ENCODE measurements around the gene LPCAT1.

LPCAT1 gene

GRCh38 chr5:1466631-1467265 lies 57.0 kb downstream of the LPCAT1 start:
- Histone ChIP-seq H3K9me2 (replicated peaks; ENCODE audit: low read depth, low read length) (no peaks in the 10 kb centered on the region), H3K4me2 (ENCODE audit: low read depth, low read length, poor library complexity, severe bottlenecking) (no peak overlapping the region), H3K36me3 (ENCODE audit: insufficient read depth, low read length) (peaks cover 28% of the 10 kb centered on the region; the same call in 1 of the 2 replicates), H3K4me1 (ENCODE audit: insufficient read depth, low read length, poor library complexity, severe bottlenecking) (no peaks in the 10 kb centered on the region), H3K9ac (ENCODE audit: low read depth, low read length, poor library complexity, severe bottlenecking) (no peak overlapping the region), H3F3A (ENCODE audit: low read depth) (no peaks in the 10 kb centered on the region), H3K27me3 (ENCODE audit: insufficient read depth, low read length, poor library complexity, severe bottlenecking) (no peaks in the 10 kb centered on the region), H3K9me3 (ENCODE audit: insufficient read depth, low read depth, low read length) (no peaks in the 10 kb centered on the region), H2AFZ (ENCODE audit: low read length) (no peak overlapping the region), H3K4me3 (ENCODE audit: low read length, poor library complexity, severe bottlenecking) (no peak overlapping the region), H4K20me1 (ENCODE audit: insufficient read depth, low read length, poor library complexity, severe bottlenecking) (no peaks in the 10 kb centered on the region), H3K79me2 (ENCODE audit: insufficient read depth, low read length) (no peaks in the 10 kb centered on the region)
- TF ChIP-seq CTCF (conservative IDR thresholded peaks at IDR 0.05; ENCODE audit: low read length): no peak
- TF ChIP-seq EZH2phosphoT487 (IDR thresholded peaks at IDR 0.05; ENCODE audit: borderline replicate concordance): no peak

- Histone ChIP-seq H3K4me2 (ENCODE audit: low read depth, low read length, poor library complexity, severe bottlenecking) (no peak overlapping the region), H3K27me3 (ENCODE audit: insufficient read depth, low read length, poor library complexity, severe bottlenecking) (no peaks in the 10 kb centered on the region), H3K9me3 (ENCODE audit: insufficient read depth, low read depth, low read length) (no peaks in the 10 kb centered on the region), H4K20me1 (ENCODE audit: insufficient read depth, low read length, poor library complexity, severe bottlenecking) (no peaks in the 10 kb centered on the region), H3F3A (ENCODE audit: low read depth) (no peaks in the 10 kb centered on the region), H2AFZ (ENCODE audit: low read length) (no peak overlapping the region), H3K9me2 (replicated peaks; ENCODE audit: low read depth, low read length) (no peaks in the 10 kb centered on the region), H3K4me1 (ENCODE audit: insufficient read depth, low read length, poor library complexity, severe bottlenecking) (no peaks in the 10 kb centered on the region), H3K79me2 (ENCODE audit: insufficient read depth, low read length) (no peaks in the 10 kb centered on the region), H3K36me3 (ENCODE audit: insufficient read depth, low read length) (peaks cover 30% of the 10 kb centered on the region; the same call in 1 of the 2 replicates), H3K9ac (ENCODE audit: low read depth, low read length, poor library complexity, severe bottlenecking) (no peak overlapping the region), H3K4me3 (ENCODE audit: low read length, poor library complexity, severe bottlenecking) (no peak overlapping the region)
- TF ChIP-seq EZH2phosphoT487 (IDR thresholded peaks at IDR 0.05; ENCODE audit: borderline replicate concordance) (no peak), CTCF (conservative IDR thresholded peaks at IDR 0.05; ENCODE audit: low read length) (no peak)
Observed at GRCh38 chr5:1465966-1466471, 57.7 kb downstream of the LPCAT1 start.

- Histone ChIP-seq H3K4me2 (ENCODE audit: low read depth, low read length, poor library complexity, severe bottlenecking) (no peak overlapping the region), H3K27me3 (ENCODE audit: insufficient read depth, low read length, poor library complexity, severe bottlenecking) (no peaks in the 10 kb centered on the region), H3K9ac (ENCODE audit: low read depth, low read length, poor library complexity, severe bottlenecking) (no peak overlapping the region), H2AFZ (ENCODE audit: low read length) (no peak overlapping the region), H3K4me1 (ENCODE audit: insufficient read depth, low read length, poor library complexity, severe bottlenecking) (no peaks in the 10 kb centered on the region), H3K36me3 (ENCODE audit: insufficient read depth, low read length) (peaks cover 35% of the 10 kb centered on the region; the same call in 1 of the 2 replicates), H4K20me1 (ENCODE audit: insufficient read depth, low read length, poor library complexity, severe bottlenecking) (no peaks in the 10 kb centered on the region), H3K9me3 (ENCODE audit: insufficient read depth, low read depth, low read length) (no peaks in the 10 kb centered on the region), H3K79me2 (ENCODE audit: insufficient read depth, low read length) (no peaks in the 10 kb centered on the region), H3K4me3 (ENCODE audit: low read length, poor library complexity, severe bottlenecking) (no peak overlapping the region), H3K9me2 (replicated peaks; ENCODE audit: low read depth, low read length) (no peaks in the 10 kb centered on the region), H3F3A (ENCODE audit: low read depth) (no peaks in the 10 kb centered on the region)
- TF ChIP-seq EZH2phosphoT487 (IDR thresholded peaks at IDR 0.05; ENCODE audit: borderline replicate concordance) (no peak), CTCF (conservative IDR thresholded peaks at IDR 0.05; ENCODE audit: low read length) (no peak)
Observed at GRCh38 chr5:1465117-1465516, 58.6 kb downstream of the LPCAT1 start.

Data from Loucy (cell line).